Transverse colon (tissue), 4 donors: ENCODE data around the gene CNTNAP2. TPM values are rescaled to one million over a fixed set of nuclear protein-coding genes. Genes with fewer than 3 reads are reported as not detected.

Source experiments
- DNase-seq: peaks from one replicate; pipeline ENCODE4 v3.0.0-alpha.2; 2019
- H3K27ac ChIP-seq, 4 donors: fragments of 200-600 bp; sonication (generic); 2 replicates each; pipeline ENCODE4 v1.5.1; 2016 to 2018; ENCODE audit warnings: inconsistent platforms in 4 of 4
- H3K27me3 ChIP-seq: fragments of 200-600 bp; sonication (generic); 2 replicates; pipeline ENCODE4 v1.5.1; 2017; ENCODE audit warnings: inconsistent platforms
- H3K36me3 ChIP-seq, 4 donors: fragments of 200-600 bp; sonication (generic); 2 replicates each; pipeline ENCODE4 v1.5.1; 2017 to 2019; ENCODE audit warnings: inconsistent platforms in 4 of 4
- H3K4me1 ChIP-seq, 4 donors: fragments of 200-600 bp; sonication (generic); 2 replicates each; pipeline ENCODE4 v1.5.1; 2017 to 2020; ENCODE audit warnings: inconsistent platforms in 4 of 4
- H3K4me3 ChIP-seq, 4 donors: fragments of 200-600 bp; sonication (generic); 1 replicate in 1 of 4; 2 replicates in 3 of 4; pipeline versions ENCODE4 v1.5.1 to v1.6.1; 2017 to 2019; ENCODE audit warnings: inconsistent platforms in 4 of 4
- H3K9me3 ChIP-seq, 2 donors: fragments of 200-600 bp; sonication (generic); 2 replicates each; pipeline ENCODE4 v1.5.1; 2017 to 2019; ENCODE audit warnings: inconsistent platforms in 2 of 2
- CTCF ChIP-seq, 5 experiments: fragments of 200-600 bp in 3 of 5; fragments of 450-650 bp in 2 of 5; sonication (generic) in 3 of 5; IDR thresholded peaks; 1 replicate in 2 of 5; 2 replicates in 3 of 5; pipeline ENCODE4 v1.5.1; 2016 to 2017; ENCODE audit warnings: antibody characterized with exemption in 5 of 5, inconsistent platforms in 3 of 5, mild to moderate bottlenecking in 2 of 5, moderate library complexity in 1 of 5
- EP300 ChIP-seq: sonication (generic); formaldehyde crosslinking; IDR thresholded peaks from one replicate; pipeline ENCODE4 v1.6.1; 2017; ENCODE audit warnings: antibody characterized with exemption, low read depth
- POLR2A ChIP-seq: fragments of 450-650 bp; IDR thresholded peaks from one replicate; pipeline ENCODE4 v1.6.1; 2016; ENCODE audit warnings: antibody characterized with exemption, mild to moderate bottlenecking, moderate library complexity
- POLR2AphosphoS5 ChIP-seq, 3 donors: sonication (generic); formaldehyde crosslinking; IDR thresholded peaks; one replicate each; pipeline ENCODE4 v1.6.1; 2016; ENCODE audit warnings: antibody characterized with exemption in 3 of 3
- WGBS, 2 donors: methylation state at CpG; one replicate each; pipeline ENCODE4 v1.1.5; 2018; ENCODE audit warnings: low coverage in 1 of 2; 5-methylcytosine and 5-hydroxymethylcytosine counted together
- in situ Hi-C, 4 donors: fragments of 200-750 bp; cut with MboI; loops; one replicate each; pipeline versions ENCODE4 v1.15.0 to v1.15.1; 2017; ENCODE audit warnings: low sequenced_read_pairs in 3 of 4, low pct_ligation_motif_present in 1 of 4, low pct_unique_long_range_greater_than_20kb in 1 of 4
- intact Hi-C: fragments of 100-400 bp; cut with DNase I; formaldehyde crosslinking; loops from one replicate; pipeline ENCODE4 v1.15.1; 2023; ENCODE audit warnings: low total_unique reads
- total RNA-seq, 4 donors: library from RNA; depleted of rRNA; stranded (reverse); fragments of >200 nt; gene quantifications; one replicate each; pipeline ENCODE4 v1.1.0, GENCODE V29; 2016

Gene CNTNAP2
- total RNA-seq, 4 donors from 2014 or later = 0.60 to 2.9 (median 2.4) TPM

GRCh38 chr7:148276314-148277041, 2159.9 kb downstream of the CNTNAP2 start:
- 64 to 73% methylated on average over 7 to 11 of the region's 11 CpGs for WGBS, 2 donors
- H3K4me3 ChIP-seq = no peak overlapping the region
- in situ Hi-C loops = no loop called here
- DNase-seq = no peak
- no peaks in the 10 kb centered on the region for H3K36me3 ChIP-seq
- no peaks in the 10 kb centered on the region for H3K4me1 ChIP-seq
- no peaks in the 10 kb centered on the region for H3K27me3 ChIP-seq
- no peaks in the 10 kb centered on the region for H3K9me3 ChIP-seq
- no peak overlapping the region for H3K27ac ChIP-seq
- no peak for TF ChIP-seq POLR2A
- no peak for TF ChIP-seq POLR2AphosphoS5 (IDR thresholded peaks at IDR 0.05)
- TF ChIP-seq EP300 = no peak
- no peak for TF ChIP-seq CTCF (IDR thresholded peaks at IDR 0.05)
- intact Hi-C loops = no loop called here

DNA sequence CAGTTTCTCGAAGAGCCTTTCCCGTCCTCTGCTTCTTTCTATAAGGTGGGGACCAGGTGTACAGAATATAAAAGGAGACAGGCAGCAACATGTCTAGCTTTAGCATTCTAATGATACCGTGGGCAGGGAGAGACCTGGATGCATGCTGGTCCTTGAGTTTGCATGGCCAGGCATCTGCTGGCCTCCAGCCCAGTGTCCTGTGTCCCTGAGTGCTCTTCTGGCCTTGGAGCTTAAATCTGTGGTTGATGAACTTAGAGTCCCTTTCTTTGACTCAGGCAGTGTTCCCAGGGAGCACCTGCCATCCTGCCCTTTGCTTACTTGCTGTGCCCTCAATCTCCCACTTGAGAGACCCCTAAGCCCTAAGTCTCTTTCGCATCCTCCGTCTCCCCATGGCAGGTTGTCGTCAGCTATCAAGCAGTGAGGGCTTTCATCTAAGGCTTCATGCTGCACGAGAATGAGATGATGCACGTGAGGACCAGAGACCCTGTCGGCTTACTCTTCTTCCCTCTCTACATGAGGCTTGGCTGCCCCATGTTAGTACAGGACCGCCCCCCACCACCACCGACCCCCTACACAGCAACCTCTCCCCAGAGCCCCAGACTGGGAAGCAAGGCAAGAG, 2160.6 kb downstream of the CNTNAP2 start:
- Histone ChIP-seq H3K36me3 (no peaks in the 10 kb centered on the region), H3K9me3 (no peaks in the 10 kb centered on the region), H3K27me3 (no peaks in the 10 kb centered on the region), H3K4me1 (no peaks in the 10 kb centered on the region), H3K4me3 (no peak overlapping the region), H3K27ac (no peak overlapping the region)
- 80 to 87% methylated on average over 6 to 11 of the region's 11 CpGs for WGBS, 2 donors
- in situ Hi-C loops (no loop called here), intact Hi-C loops (no loop called here)
- TF ChIP-seq POLR2A = no peak
- TF ChIP-seq CTCF (IDR thresholded peaks at IDR 0.05) = no peak
- TF ChIP-seq POLR2AphosphoS5 (IDR thresholded peaks at IDR 0.05) = no peak
- TF ChIP-seq EP300 = no peak
- DNase-seq = no peak

DNA sequence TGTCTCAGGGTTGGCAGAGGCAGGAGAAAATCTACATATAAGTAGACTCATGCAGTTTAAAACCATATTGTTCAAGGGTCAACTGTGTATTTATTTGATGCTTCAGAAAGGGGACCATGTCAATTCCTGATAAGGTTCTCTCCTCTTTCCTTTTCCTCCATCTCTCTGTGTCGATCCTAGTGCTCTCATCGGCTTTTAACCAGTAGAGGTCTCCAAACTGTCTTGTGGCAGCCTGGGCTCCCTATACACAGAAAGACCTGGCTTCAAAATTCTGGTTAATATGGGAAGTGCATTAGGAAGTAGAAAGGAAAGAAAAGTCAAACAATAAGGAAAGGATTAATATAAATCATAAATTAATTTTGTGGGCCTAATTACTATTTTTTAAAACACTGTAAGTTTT, 2169.5 kb downstream of the CNTNAP2 start:
- 9 to 15% methylated on average over 2 of the region's 2 CpGs for WGBS, 2 donors
- Histone ChIP-seq H3K27me3 (no peaks in the 10 kb centered on the region), H3K4me1 (no peaks in the 10 kb centered on the region), H3K27ac (no peak overlapping the region), H3K4me3 (no peak overlapping the region), H3K36me3 (no peaks in the 10 kb centered on the region), H3K9me3 (no peaks in the 10 kb centered on the region)
- intact Hi-C loops = no loop called here
- in situ Hi-C loops = no loop called here
- TF ChIP-seq CTCF (IDR thresholded peaks at IDR 0.05) (peak in 4 of 5 experiments; percentile 26 to 39 (median 35)), POLR2AphosphoS5 (IDR thresholded peaks at IDR 0.05) (no peak)
- DNase-seq = no peak

- Histone ChIP-seq H3K27me3 (no peaks in the 10 kb centered on the region), H3K36me3 (no peaks in the 10 kb centered on the region), H3K4me3 (no peak overlapping the region), H3K27ac (no peak overlapping the region), H3K4me1 (no peaks in the 10 kb centered on the region), H3K9me3 (no peaks in the 10 kb centered on the region)
- DNase-seq = no peak
- intact Hi-C loops = no loop called here
- in situ Hi-C loops = no loop called here
- 93% methylated on average over 2 of the region's 2 CpGs; no CpG with 5 or more reads in 1 of the 2 donors for WGBS, 2 donors
- no peak for TF ChIP-seq EP300
- no peak for TF ChIP-seq POLR2A
- TF ChIP-seq CTCF (IDR thresholded peaks at IDR 0.05) = no peak
- no peak for TF ChIP-seq POLR2AphosphoS5 (IDR thresholded peaks at IDR 0.05)
Observed at GRCh38 chr7:148287538-148287937, 2170.9 kb downstream of the CNTNAP2 start.
